OCI-LY3 (cell line): ENCODE data around the gene CA10.

ENCODE experiments used
- H2AFZ ChIP-seq: fragments of 200-600, 300-600 bp; shearing (Covaris generic); 2 replicates; pipeline ENCODE4 v1.6.0; 2014; ENCODE audit warnings: antibody characterized with exemption, low read depth, low read length
- H3K27ac ChIP-seq: fragments of 200-600, 300-600 bp; sonication (generic); 2 replicates; pipeline ENCODE4 v1.5.1; 2014; ENCODE audit warnings: mild to moderate bottlenecking, low read length, moderate library complexity, mixed read lengths
- H3K27me3 ChIP-seq: fragments of 200-600, 300-600 bp; sonication (generic); 2 replicates; pipeline ENCODE4 v1.6.1; 2014; ENCODE audit warnings: low read depth, low read length, mixed read lengths
- H3K36me3 ChIP-seq: fragments of 200-600, 300-600 bp; sonication (generic); replicated peaks from 2 replicates; pipeline ENCODE3; 2014; ENCODE audit warnings: low read depth, low read length, mixed read lengths
- H3K4me1 ChIP-seq: fragments of 300-600, 200-600 bp; sonication (generic); 2 replicates; pipeline ENCODE4 v1.6.1; 2014; ENCODE audit warnings: low read length, mixed read lengths
- H3K4me2 ChIP-seq: fragments of 200-600, 300-600 bp; sonication (generic); 2 replicates; pipeline ENCODE4 v1.6.1; 2014; ENCODE audit warnings: low read length, mixed read lengths
- H3K4me3 ChIP-seq: fragments of 300-600, 200-600 bp; sonication (generic); 2 replicates; pipeline ENCODE4 v1.5.1; 2014; ENCODE audit warnings: antibody characterized with exemption, mild to moderate bottlenecking, low read length, moderate library complexity
- H3K79me2 ChIP-seq: fragments of 300-600, 200-600 bp; shearing (Covaris generic); 2 replicates; pipeline ENCODE4 v1.6.1; 2014; ENCODE audit warnings: mild to moderate bottlenecking, low read length, mixed read lengths
- H3K9ac ChIP-seq: fragments of 300-600, 200-600 bp; shearing (Covaris generic); 2 replicates; pipeline ENCODE4 v1.6.0; 2014; ENCODE audit warnings: mild to moderate bottlenecking, low read length, moderate library complexity
- H3K9me3 ChIP-seq: fragments of 200-600, 300-600 bp; shearing (Covaris generic); 2 replicates; pipeline ENCODE4 v1.6.1; 2014; ENCODE audit warnings: low read length, mixed read lengths; ENCODE audit not compliant: insufficient read depth
- H4K20me1 ChIP-seq: fragments of 200-600, 300-600 bp; sonication (generic); 2 replicates; pipeline ENCODE4 v1.6.1; 2016; ENCODE audit warnings: low read length, mixed read lengths; ENCODE audit not compliant: insufficient read depth
- CTCF ChIP-seq: fragments of 200-600, 300-600 bp; sonication (generic); IDR thresholded peaks from 2 replicates; pipeline ENCODE4 v1.5.1; 2014; ENCODE audit warnings: antibody characterized with exemption, low read length, low read depth
- EZH2phosphoT487 ChIP-seq: fragments of 200-600 bp; shearing (Covaris generic); IDR thresholded peaks from 2 replicates; pipeline ENCODE4 v1.6.1; 2018; ENCODE audit warnings: antibody characterized with exemption, mixed run types, low read depth

The CA10 gene

GRCh38 chr17:51833620-51834019, 324.9 kb downstream of the CA10 start:
- no peak overlapping the region for H3K4me3 ChIP-seq
- H3K27me3 ChIP-seq, result peaks cover 3% of the 10 kb centered on the region
- H3K9me3 ChIP-seq, result no peaks in the 10 kb centered on the region
- H3K36me3 ChIP-seq, result no peaks in the 10 kb centered on the region
- H3K9ac ChIP-seq, result no peak overlapping the region
- no peak for TF ChIP-seq CTCF
- no peak for TF ChIP-seq EZH2phosphoT487
- no peak overlapping the region for H3K4me2 ChIP-seq
- H4K20me1 ChIP-seq, result no peaks in the 10 kb centered on the region
- no peaks in the 10 kb centered on the region for H3K4me1 ChIP-seq
- no peak overlapping the region for H2AFZ ChIP-seq
- H3K27ac ChIP-seq, result no peak overlapping the region
- no peaks in the 10 kb centered on the region for H3K79me2 ChIP-seq

- no peaks in the 10 kb centered on the region for H3K4me1 ChIP-seq
- no peaks in the 10 kb centered on the region for H3K9me3 ChIP-seq
- no peak overlapping the region for H2AFZ ChIP-seq
- H3K79me2 ChIP-seq, result no peaks in the 10 kb centered on the region
- H3K4me2 ChIP-seq, result no peak overlapping the region
- H3K9ac ChIP-seq, result no peak overlapping the region
- no peaks in the 10 kb centered on the region for H4K20me1 ChIP-seq
- no peak overlapping the region for H3K27ac ChIP-seq
- TF ChIP-seq CTCF (no peak), EZH2phosphoT487 (no peak)
- no peaks in the 10 kb centered on the region for H3K36me3 ChIP-seq
- H3K4me3 ChIP-seq, result no peak overlapping the region
- peaks cover 3% of the 10 kb centered on the region for H3K27me3 ChIP-seq
Observed at GRCh38 chr17:51833045-51833444, 325.5 kb downstream of the CA10 start.

GRCh38 chr17:51830886-51831285, 327.6 kb downstream of the CA10 start:
- H3K27me3 ChIP-seq, result peaks cover 3% of the 10 kb centered on the region
- H2AFZ ChIP-seq, result no peak overlapping the region
- H3K27ac ChIP-seq, result no peak overlapping the region
- H3K36me3 ChIP-seq, result no peaks in the 10 kb centered on the region
- H3K4me2 ChIP-seq, result no peak overlapping the region
- H4K20me1 ChIP-seq, result no peaks in the 10 kb centered on the region
- no peaks in the 10 kb centered on the region for H3K9me3 ChIP-seq
- no peak overlapping the region for H3K9ac ChIP-seq
- no peak overlapping the region for H3K4me3 ChIP-seq
- no peaks in the 10 kb centered on the region for H3K4me1 ChIP-seq
- H3K79me2 ChIP-seq, result no peaks in the 10 kb centered on the region
- TF ChIP-seq CTCF, result no peak

GRCh38 chr17:51830451-51830850, 328.1 kb downstream of the CA10 start:
- TF ChIP-seq CTCF, result no peak
- TF ChIP-seq EZH2phosphoT487, result no peak
- H2AFZ ChIP-seq, result no peak overlapping the region
- no peak overlapping the region for H3K4me3 ChIP-seq
- no peak overlapping the region for H3K4me2 ChIP-seq
- H3K4me1 ChIP-seq, result no peaks in the 10 kb centered on the region
- no peaks in the 10 kb centered on the region for H4K20me1 ChIP-seq
- H3K27ac ChIP-seq, result no peak overlapping the region
- no peaks in the 10 kb centered on the region for H3K79me2 ChIP-seq
- H3K9ac ChIP-seq, result no peak overlapping the region
- H3K36me3 ChIP-seq, result no peaks in the 10 kb centered on the region
- H3K9me3 ChIP-seq, result no peaks in the 10 kb centered on the region
- H3K27me3 ChIP-seq, result peaks cover 3% of the 10 kb centered on the region
